ENCODE data around the gene KAT2B.

- TF ChIP-seq CTCF (IDR thresholded peaks at IDR 0.05; ENCODE audit: low read depth, low read length, missing input control) (no peak), RAD21 (IDR thresholded peaks at IDR 0.05) (no peak), FOXA1 (IDR thresholded peaks at IDR 0.05) (no peak), SP1 (IDR thresholded peaks at IDR 0.05) (no peak), YY1 (IDR thresholded peaks at IDR 0.05) (no peak), MAX (IDR thresholded peaks at IDR 0.05) (no peak), ZBTB33 (IDR thresholded peaks at IDR 0.05) (no peak), TAF1 (conservative IDR thresholded peaks at IDR 0.05) (no peak), GABPA (IDR thresholded peaks at IDR 0.05 in 1 of 2, conservative IDR thresholded peaks at IDR 0.05 in 1 of 2) (no peak)
Observed at GRCh38 chr3:19997502-19997901, 42.7 kb upstream of the KAT2B start.
